ENCODE measurements around the gene FUNDC2.
A peak's percentile ranks its signal among the peaks of the same experiment; 100 is the strongest.

FUNDC2 gene

GRCh38 chrX:154988719-154989118, 37.9 kb upstream of the FUNDC2 start:
- no peak overlapping the region for H3K4me3 ChIP-seq (ENCODE audit: low read length)
- no peak overlapping the region for H3K9ac ChIP-seq (ENCODE audit: low read length)
- no peak overlapping the region for H3K4me2 ChIP-seq (ENCODE audit: low read depth, low read length)
- H3K9me3 ChIP-seq (replicated peaks; ENCODE audit: insufficient read depth, low read length), result no peaks in the 10 kb centered on the region
- no peaks in the 10 kb centered on the region for H4K20me1 ChIP-seq (ENCODE audit: insufficient read depth, low read length)
- H3K79me2 ChIP-seq (ENCODE audit: low read length), result no peaks in the 10 kb centered on the region
- H3K27me3 ChIP-seq (replicated peaks; ENCODE audit: insufficient read depth, low read length), result peaks cover 14% of the 10 kb centered on the region; the same call in 1 of the 2 replicates
- no peak overlapping the region for H3K27ac ChIP-seq (ENCODE audit: low read length)
- no peaks in the 10 kb centered on the region for H3F3A ChIP-seq (ENCODE audit: insufficient read depth, low read length)
- no peaks in the 10 kb centered on the region for H3K36me3 ChIP-seq (replicated peaks; ENCODE audit: insufficient read depth, low read length)
- TF ChIP-seq CTCF (IDR thresholded peaks at IDR 0.05; ENCODE audit: low read length) (no peak), EZH2 (optimal IDR thresholded peaks at IDR 0.05; ENCODE audit: low read depth, low read length) (no peak), EZH2phosphoT487 (IDR thresholded peaks at IDR 0.05; ENCODE audit: low read length) (no peak)
- no peaks in the 10 kb centered on the region for H3K9me2 ChIP-seq (replicated peaks; ENCODE audit: insufficient read depth, low read length)
- DNase-seq, result no peak
- H3K4me1 ChIP-seq (ENCODE audit: low read length), result peaks cover 11% of the 10 kb centered on the region
- no peak overlapping the region for H2AFZ ChIP-seq (ENCODE audit: low read length)

- Histone ChIP-seq H3K4me3 (ENCODE audit: low read length) (no peak overlapping the region), H3K79me2 (ENCODE audit: low read length) (no peaks in the 10 kb centered on the region), H3F3A (ENCODE audit: insufficient read depth, low read length) (no peaks in the 10 kb centered on the region), H3K4me2 (ENCODE audit: low read depth, low read length) (0 out of 2 replicates have a peak overlapping the region, but pooled peaks have one; percentile 21), H4K20me1 (ENCODE audit: insufficient read depth, low read length) (no peaks in the 10 kb centered on the region), H3K9ac (ENCODE audit: low read length) (no peak overlapping the region), H3K9me2 (replicated peaks; ENCODE audit: insufficient read depth, low read length) (no peaks in the 10 kb centered on the region), H2AFZ (ENCODE audit: low read length) (no peak overlapping the region), H3K4me1 (ENCODE audit: low read length) (peaks cover 11% of the 10 kb centered on the region), H3K36me3 (replicated peaks; ENCODE audit: insufficient read depth, low read length) (no peaks in the 10 kb centered on the region), H3K27me3 (replicated peaks; ENCODE audit: insufficient read depth, low read length) (peaks cover 14% of the 10 kb centered on the region; the same call in 1 of the 2 replicates), H3K27ac (ENCODE audit: low read length) (no peak overlapping the region), H3K9me3 (replicated peaks; ENCODE audit: insufficient read depth, low read length) (no peaks in the 10 kb centered on the region)
- peak; percentile 52 for DNase-seq
- no peak for TF ChIP-seq EZH2phosphoT487 (IDR thresholded peaks at IDR 0.05; ENCODE audit: low read length)
- no peak for TF ChIP-seq CTCF (IDR thresholded peaks at IDR 0.05; ENCODE audit: low read length)
- no peak for TF ChIP-seq EZH2 (optimal IDR thresholded peaks at IDR 0.05; ENCODE audit: low read depth, low read length)
These were observed 36.1 kb upstream of the FUNDC2 start for GRCh38 chrX:154990496-154990895.

- peaks cover 14% of the 10 kb centered on the region; the same call in 1 of the 2 replicates for H3K27me3 ChIP-seq (replicated peaks; ENCODE audit: insufficient read depth, low read length)
- no peak overlapping the region for H2AFZ ChIP-seq (ENCODE audit: low read length)
- H3K9me3 ChIP-seq (replicated peaks; ENCODE audit: insufficient read depth, low read length), result no peaks in the 10 kb centered on the region
- H3K27ac ChIP-seq (ENCODE audit: low read length), result no peak overlapping the region
- H3K9ac ChIP-seq (ENCODE audit: low read length), result no peak overlapping the region
- no peaks in the 10 kb centered on the region for H4K20me1 ChIP-seq (ENCODE audit: insufficient read depth, low read length)
- H3K4me3 ChIP-seq (ENCODE audit: low read length), result no peak overlapping the region
- no peaks in the 10 kb centered on the region for H3F3A ChIP-seq (ENCODE audit: insufficient read depth, low read length)
- no peaks in the 10 kb centered on the region for H3K36me3 ChIP-seq (replicated peaks; ENCODE audit: insufficient read depth, low read length)
- peaks cover 11% of the 10 kb centered on the region for H3K4me1 ChIP-seq (ENCODE audit: low read length)
- DNase-seq, result no peak
- H3K9me2 ChIP-seq (replicated peaks; ENCODE audit: insufficient read depth, low read length), result no peaks in the 10 kb centered on the region
- H3K79me2 ChIP-seq (ENCODE audit: low read length), result no peaks in the 10 kb centered on the region
- TF ChIP-seq EZH2 (optimal IDR thresholded peaks at IDR 0.05; ENCODE audit: low read depth, low read length) (no peak), CTCF (IDR thresholded peaks at IDR 0.05; ENCODE audit: low read length) (no peak), EZH2phosphoT487 (IDR thresholded peaks at IDR 0.05; ENCODE audit: low read length) (no peak)
- H3K4me2 ChIP-seq (ENCODE audit: low read depth, low read length), result 0 out of 2 replicates have a peak overlapping the region, but pooled peaks have one; percentile 21
These were observed 35.6 kb upstream of the FUNDC2 start for GRCh38 chrX:154991039-154991438.
